Measurements from ENCODE around the gene TCF21.
"Not testable (repeated sequence)": the region's sequence is repeated elsewhere in the genome, so short reads cannot be mapped to it uniquely, and the experiment has no call there.

TCF21 gene

GRCh38 chr6:133923938-133924593 lies 35.2 kb downstream of the TCF21 start:
- DNase-seq (ENCODE audit: low read depth) = peak; percentile 2

GRCh38 chr6:133931221-133931620 lies 42.3 kb downstream of the TCF21 start:
- not testable (repeated sequence) for DNase-seq (ENCODE audit: low read depth)

GRCh38 chr6:133936352-133936751 lies 47.4 kb downstream of the TCF21 start:
- DNase-seq (ENCODE audit: low read depth) = not testable (repeated sequence)

GRCh38 chr6:133937909-133938308 lies 49.0 kb downstream of the TCF21 start:
- no peak for DNase-seq (ENCODE audit: low read depth)

GRCh38 chr6:133938533-133938932 lies 49.6 kb downstream of the TCF21 start:
- no peak for DNase-seq (ENCODE audit: low read depth)

GRCh38 chr6:133939778-133940667 lies 51.1 kb downstream of the TCF21 start:
- no peak for DNase-seq (ENCODE audit: low read depth)
